Measurements from ENCODE around the gene TMEM19. TPM values are rescaled to one million over a fixed set of nuclear protein-coding genes. Genes with fewer than 3 reads are reported as not detected.
"Not testable (repeated sequence)": the region's sequence is repeated elsewhere in the genome, so short reads cannot be mapped to it uniquely, and the experiment has no call there.

TMEM19 gene
- total and polyA plus RNA-seq, 2 experiments from 2014 or later, result 12.1 to 12.7 TPM

DNA sequence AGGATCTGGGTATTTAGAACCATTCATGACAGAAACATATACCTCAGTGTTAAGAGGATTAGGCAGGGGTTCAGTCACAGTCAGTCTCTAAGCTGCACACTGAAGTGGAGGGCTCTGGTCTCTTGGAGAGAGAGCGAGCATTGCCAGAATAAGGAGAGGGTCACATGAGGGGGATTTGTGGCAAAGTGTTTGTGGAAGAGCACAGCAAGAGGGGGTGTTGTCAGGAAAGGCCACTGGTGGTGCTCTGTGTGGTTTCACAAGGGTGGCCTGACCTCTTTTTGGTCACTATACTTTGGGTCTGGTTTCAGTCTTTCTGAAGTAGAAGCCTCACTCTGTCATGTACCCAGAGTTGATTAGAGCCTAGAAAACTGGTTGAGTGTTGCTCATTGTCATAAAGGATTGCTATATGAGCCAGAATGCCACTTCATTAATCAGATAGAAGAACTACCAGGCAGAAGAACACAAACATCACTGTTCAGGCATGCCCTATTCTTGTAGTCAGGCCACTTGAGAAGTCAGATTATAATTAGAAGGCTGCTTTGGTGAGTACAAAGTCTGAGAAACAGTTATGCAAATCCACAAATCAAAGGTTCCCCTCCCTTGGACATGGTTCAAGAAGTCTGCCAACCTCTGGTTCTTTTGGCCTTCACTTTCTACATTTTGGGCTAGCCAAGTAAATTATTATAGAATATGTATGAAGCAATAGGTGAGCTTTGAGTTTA is 8.4 kb downstream of the TMEM19 start:
- TF ChIP-seq, protein P1, sequence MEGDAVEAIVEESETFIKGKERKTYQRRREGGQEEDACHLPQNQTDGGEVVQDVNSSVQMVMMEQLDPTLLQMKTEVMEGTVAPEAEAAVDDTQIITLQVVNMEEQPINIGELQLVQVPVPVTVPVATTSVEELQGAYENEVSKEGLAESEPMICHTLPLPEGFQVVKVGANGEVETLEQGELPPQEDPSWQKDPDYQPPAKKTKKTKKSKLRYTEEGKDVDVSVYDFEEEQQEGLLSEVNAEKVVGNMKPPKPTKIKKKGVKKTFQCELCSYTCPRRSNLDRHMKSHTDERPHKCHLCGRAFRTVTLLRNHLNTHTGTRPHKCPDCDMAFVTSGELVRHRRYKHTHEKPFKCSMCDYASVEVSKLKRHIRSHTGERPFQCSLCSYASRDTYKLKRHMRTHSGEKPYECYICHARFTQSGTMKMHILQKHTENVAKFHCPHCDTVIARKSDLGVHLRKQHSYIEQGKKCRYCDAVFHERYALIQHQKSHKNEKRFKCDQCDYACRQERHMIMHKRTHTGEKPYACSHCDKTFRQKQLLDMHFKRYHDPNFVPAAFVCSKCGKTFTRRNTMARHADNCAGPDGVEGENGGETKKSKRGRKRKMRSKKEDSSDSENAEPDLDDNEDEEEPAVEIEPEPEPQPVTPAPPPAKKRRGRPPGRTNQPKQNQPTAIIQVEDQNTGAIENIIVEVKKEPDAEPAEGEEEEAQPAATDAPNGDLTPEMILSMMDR (IDR thresholded peaks at IDR 0.05; ENCODE audit: low read depth, low read length), result no peak
- peak in 1 of 2 donors; percentile 58 for DNase-seq (ENCODE audit: low read depth in 1 of 2, low spot score in 1 of 2)

DNA sequence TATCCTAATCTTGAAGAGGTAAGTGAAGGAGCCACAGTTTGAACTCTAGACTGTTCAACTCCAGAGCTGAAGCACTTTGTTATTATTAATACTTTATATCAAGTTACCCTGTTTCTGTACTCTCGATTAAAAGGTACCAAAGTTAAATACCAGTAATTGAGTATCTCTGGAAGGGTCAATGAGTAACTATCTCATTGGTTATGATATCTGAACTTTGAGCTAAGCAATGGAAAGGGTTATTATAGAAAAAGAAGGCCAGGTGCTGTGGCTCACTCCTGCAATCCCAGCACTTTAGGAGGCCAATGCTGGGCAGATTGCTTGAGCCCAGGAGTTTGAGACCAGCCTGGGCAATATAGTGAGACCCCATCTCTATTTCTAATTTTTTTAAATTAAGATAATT is 9.9 kb downstream of the TMEM19 start:
- H3K4me1 ChIP-seq (ENCODE audit: low read depth), result peaks cover 17% of the 10 kb centered on the region
- TF ChIP-seq, protein P1 (IDR thresholded peaks at IDR 0.05; ENCODE audit: low read depth, low read length), result no peak
- no peak overlapping the region for H3K4me3 ChIP-seq
- no peaks in the 10 kb centered on the region for H3K9me3 ChIP-seq (ENCODE audit: low read depth)
- H3K27ac ChIP-seq, result peak overlapping the region; percentile 94
- H3K36me3 ChIP-seq, result peaks cover 34% of the 10 kb centered on the region
- DNase-seq (ENCODE audit: low read depth in 1 of 2, low spot score in 1 of 2), result no peak
- H3K27me3 ChIP-seq, result no peaks in the 10 kb centered on the region

More for the DNA sequence above, 8.4 kb downstream of the TMEM19 start:
- H3K9me3 ChIP-seq (ENCODE audit: low read depth), result no peaks in the 10 kb centered on the region
- H3K27ac ChIP-seq, result peak overlapping the region; percentile 94
- H3K27me3 ChIP-seq, result no peaks in the 10 kb centered on the region
- no peak overlapping the region for H3K4me3 ChIP-seq
- H3K4me1 ChIP-seq (ENCODE audit: low read depth), result peaks cover 19% of the 10 kb centered on the region
- H3K36me3 ChIP-seq, result peaks cover 25% of the 10 kb centered on the region

DNA sequence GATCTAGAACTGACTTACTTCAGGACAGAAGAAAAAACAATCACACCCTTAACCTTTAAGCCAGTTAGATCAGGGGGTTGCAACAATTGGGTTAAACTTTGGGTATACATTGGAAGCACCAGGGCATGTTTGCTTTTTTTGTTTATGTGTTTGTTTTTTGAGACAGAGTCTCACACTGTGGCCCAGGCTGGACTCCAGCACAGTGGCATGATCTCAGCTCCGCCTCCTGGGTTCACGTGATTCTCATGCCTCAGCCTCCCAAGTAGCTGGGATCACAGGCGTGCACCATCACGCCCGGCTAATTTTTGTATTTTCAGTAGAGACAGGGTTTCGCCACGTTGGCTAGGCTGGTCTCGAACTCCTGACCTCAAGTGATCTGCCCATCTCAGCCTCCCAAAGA is 16.3 kb downstream of the TMEM19 start:
- not testable (repeated sequence) for H3K4me3 ChIP-seq; H3K27me3 ChIP-seq; H3K27ac ChIP-seq; H3K9me3 ChIP-seq (ENCODE audit: low read depth); H3K4me1 ChIP-seq (ENCODE audit: low read depth); DNase-seq (ENCODE audit: low read depth in 1 of 2, low spot score in 1 of 2)
- peaks cover 34% of the 10 kb centered on the region for H3K36me3 ChIP-seq

DNA sequence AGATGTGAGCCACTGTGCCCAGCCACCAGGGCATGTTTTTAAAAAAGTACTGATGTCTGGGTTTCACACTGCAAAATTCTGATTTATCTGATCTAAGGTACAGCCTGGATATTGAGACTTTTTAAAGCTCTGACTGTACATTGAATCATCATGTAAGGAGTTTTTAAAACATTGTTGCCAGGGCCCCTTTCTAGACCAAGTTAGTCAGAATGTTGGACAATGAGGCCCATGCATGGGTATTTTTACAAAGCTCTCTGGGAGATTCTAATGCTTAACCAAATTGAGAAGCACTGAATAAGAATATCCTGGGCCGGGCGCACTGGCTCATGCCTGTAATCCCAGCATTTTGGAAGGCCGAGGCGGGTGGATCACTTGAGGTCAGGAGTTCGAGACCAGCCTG is 16.7 kb downstream of the TMEM19 start:
- no peak overlapping the region for H3K27ac ChIP-seq
- no peaks in the 10 kb centered on the region for H3K4me1 ChIP-seq (ENCODE audit: low read depth)
- no peak overlapping the region for H3K4me3 ChIP-seq
- H3K9me3 ChIP-seq (ENCODE audit: low read depth), result no peaks in the 10 kb centered on the region
- TF ChIP-seq, protein P1 (IDR thresholded peaks at IDR 0.05; ENCODE audit: low read depth, low read length), result no peak
- no peaks in the 10 kb centered on the region for H3K27me3 ChIP-seq
- peaks cover 30% of the 10 kb centered on the region for H3K36me3 ChIP-seq
- DNase-seq (ENCODE audit: low read depth in 1 of 2, low spot score in 1 of 2), result no peak

DNA sequence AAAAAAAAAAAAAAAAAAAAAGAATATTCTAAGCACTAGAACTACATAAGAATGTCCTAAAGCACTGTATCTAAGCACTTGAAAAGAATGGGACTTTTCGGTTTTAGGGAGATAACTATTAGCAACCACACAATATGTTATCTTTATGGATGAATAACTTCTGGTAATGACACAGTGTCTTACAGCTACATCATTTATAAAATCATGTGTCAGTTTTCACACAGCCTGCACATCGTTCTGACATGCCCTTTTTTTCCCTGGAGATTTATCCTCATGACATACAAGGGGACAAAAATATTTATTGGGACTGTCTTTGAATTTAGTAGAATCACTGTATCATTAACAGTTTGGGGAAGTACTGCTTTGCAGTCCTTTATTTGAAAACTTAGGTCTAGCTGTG is 17.3 kb downstream of the TMEM19 start:
- DNase-seq (ENCODE audit: low read depth in 1 of 2, low spot score in 1 of 2), result no peak
- Histone ChIP-seq H3K4me3 (no peak overlapping the region), H3K9me3 (ENCODE audit: low read depth) (no peaks in the 10 kb centered on the region)

DNA sequence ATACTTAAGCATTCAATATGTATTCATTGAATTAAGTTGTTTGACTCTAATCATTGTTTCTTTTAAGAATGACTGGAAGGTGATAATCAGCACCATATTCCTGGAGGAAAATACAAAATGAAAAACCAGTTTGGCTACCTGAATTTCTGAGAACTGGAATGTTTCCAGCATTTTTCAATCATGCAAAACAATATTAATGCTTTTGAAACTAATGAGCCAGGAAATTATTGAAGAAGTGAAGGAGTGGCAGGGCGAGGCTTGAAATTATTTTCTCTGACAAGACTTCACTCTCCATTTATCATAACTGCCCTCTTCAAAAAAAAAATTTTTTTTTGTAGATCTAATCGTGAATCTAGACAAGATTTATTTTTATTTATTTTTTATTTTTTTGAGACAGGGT is 19.0 kb downstream of the TMEM19 start:
- Histone ChIP-seq H3K27ac (no peak overlapping the region), H3K4me3 (no peak overlapping the region), H3K36me3 (peaks cover 9% of the 10 kb centered on the region), H3K27me3 (no peaks in the 10 kb centered on the region), H3K4me1 (ENCODE audit: low read depth) (no peaks in the 10 kb centered on the region), H3K9me3 (ENCODE audit: low read depth) (no peaks in the 10 kb centered on the region)
- TF ChIP-seq, protein P1 (IDR thresholded peaks at IDR 0.05; ENCODE audit: low read depth, low read length), result no peak
- no peak for DNase-seq (ENCODE audit: low read depth in 1 of 2, low spot score in 1 of 2)

More for the DNA sequence above, 17.3 kb downstream of the TMEM19 start:
- H3K4me1 ChIP-seq (ENCODE audit: low read depth), result no peaks in the 10 kb centered on the region
- no peak overlapping the region for H3K27ac ChIP-seq
- TF ChIP-seq, protein P1 (IDR thresholded peaks at IDR 0.05; ENCODE audit: low read depth, low read length), result no peak
- peaks cover 24% of the 10 kb centered on the region for H3K36me3 ChIP-seq
- H3K27me3 ChIP-seq, result no peaks in the 10 kb centered on the region
